Activated naive CD8-positive, alpha-beta T cell treated with anti-CD3 and anti-CD28 coated beads for 36 hours (primary cell): ENCODE measurements around the gene ADAMTS2. TPM values are rescaled to one million over a fixed set of nuclear protein-coding genes. Genes with fewer than 3 reads are reported as not detected.

ENCODE experiments used
- DNase-seq: peaks from one replicate; pipeline ENCODE4 v3.0.0; 2021
- H3K27ac Mint-ChIP-seq: one replicate; pipeline ENCODE4 v1.8.0; 2022; ENCODE audit warnings: mild to moderate bottlenecking, moderate library complexity, mixed read lengths
- H3K27me3 Mint-ChIP-seq: one replicate; pipeline ENCODE4 v1.8.0; 2022; ENCODE audit warnings: mild to moderate bottlenecking, mixed read lengths
- H3K36me3 Mint-ChIP-seq: one replicate; pipeline ENCODE4 v1.8.0; 2021; ENCODE audit warnings: mild to moderate bottlenecking, mixed read lengths
- H3K4me1 Mint-ChIP-seq: one replicate; pipeline ENCODE4 v1.8.0; 2021; ENCODE audit warnings: mixed read lengths
- H3K4me3 Mint-ChIP-seq: one replicate; pipeline ENCODE4 v1.8.0; 2022; ENCODE audit warnings: mild to moderate bottlenecking, moderate library complexity, mixed read lengths
- H3K9me3 Mint-ChIP-seq: one replicate; pipeline ENCODE4 v1.8.0; 2022; ENCODE audit warnings: mixed read lengths
- total RNA-seq, 2 experiments: library from RNA; stranded (reverse); gene quantifications; one replicate each; pipeline ENCODE4 v1.2.3, GENCODE V29; 2021

The ADAMTS2 gene
- total RNA-seq, 2 experiments from 2014 or later = not detected

GRCh38 chr5:179211631-179212030 lies 133.6 kb downstream of the ADAMTS2 start:
- no peaks in the 10 kb centered on the region for H3K36me3 Mint-ChIP-seq
- no peaks in the 10 kb centered on the region for H3K4me1 Mint-ChIP-seq
- peaks cover 11% of the 10 kb centered on the region for H3K27me3 Mint-ChIP-seq
- H3K27ac Mint-ChIP-seq = no peak overlapping the region
- H3K9me3 Mint-ChIP-seq = no peaks in the 10 kb centered on the region
- H3K4me3 Mint-ChIP-seq = no peak overlapping the region
- no peak for DNase-seq

DNA sequence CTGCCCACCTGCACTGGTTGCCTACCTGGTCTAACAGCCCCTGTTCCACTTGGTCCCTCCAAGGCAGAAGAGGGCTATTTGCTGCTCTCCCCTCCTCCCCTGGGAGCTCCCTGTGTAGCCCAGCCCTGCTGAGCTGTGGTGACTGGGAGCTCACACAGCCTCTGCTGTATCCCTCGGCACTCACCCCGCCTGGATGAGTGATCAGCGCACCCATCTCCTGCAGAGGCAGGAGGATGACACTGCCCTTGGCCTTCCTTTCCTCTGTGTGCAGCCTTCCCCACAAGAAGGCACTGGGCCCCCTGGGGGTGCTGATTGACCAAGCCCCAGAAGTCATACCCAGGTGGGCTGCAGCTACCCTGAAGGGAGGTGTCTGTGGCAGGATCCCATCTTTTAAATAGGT lies 134.2 kb downstream of the ADAMTS2 start:
- H3K36me3 Mint-ChIP-seq = no peaks in the 10 kb centered on the region
- no peak overlapping the region for H3K4me3 Mint-ChIP-seq
- H3K9me3 Mint-ChIP-seq = no peaks in the 10 kb centered on the region
- no peak for DNase-seq
- H3K27me3 Mint-ChIP-seq = peaks cover 11% of the 10 kb centered on the region
- no peak overlapping the region for H3K27ac Mint-ChIP-seq
- H3K4me1 Mint-ChIP-seq = no peaks in the 10 kb centered on the region

- no peaks in the 10 kb centered on the region for H3K9me3 Mint-ChIP-seq
- no peaks in the 10 kb centered on the region for H3K36me3 Mint-ChIP-seq
- no peak overlapping the region for H3K27ac Mint-ChIP-seq
Observed at GRCh38 chr5:179210478-179210877, 134.8 kb downstream of the ADAMTS2 start.

GRCh38 chr5:179209359-179210150 lies 135.7 kb downstream of the ADAMTS2 start:
- Mint-ChIP-seq H3K27me3 (peaks cover 11% of the 10 kb centered on the region), H3K9me3 (no peaks in the 10 kb centered on the region), H3K36me3 (no peaks in the 10 kb centered on the region), H3K4me3 (no peak overlapping the region), H3K27ac (no peak overlapping the region), H3K4me1 (no peaks in the 10 kb centered on the region)
- DNase-seq = no peak

More at GRCh38 chr5:179210478-179210877, 134.8 kb downstream of the ADAMTS2 start:
- no peak overlapping the region for H3K4me3 Mint-ChIP-seq
- peaks cover 11% of the 10 kb centered on the region for H3K27me3 Mint-ChIP-seq
- no peak for DNase-seq
- H3K4me1 Mint-ChIP-seq = no peaks in the 10 kb centered on the region

- H3K9me3 Mint-ChIP-seq = no peaks in the 10 kb centered on the region
- H3K4me3 Mint-ChIP-seq = no peak overlapping the region
- no peaks in the 10 kb centered on the region for H3K36me3 Mint-ChIP-seq
- no peak overlapping the region for H3K27ac Mint-ChIP-seq
- DNase-seq = no peak
- H3K4me1 Mint-ChIP-seq = no peaks in the 10 kb centered on the region
- peaks cover 11% of the 10 kb centered on the region for H3K27me3 Mint-ChIP-seq
Observed at GRCh38 chr5:179208706-179209358, 136.4 kb downstream of the ADAMTS2 start.

GRCh38 chr5:179207920-179208705 lies 137.1 kb downstream of the ADAMTS2 start:
- Mint-ChIP-seq H3K4me3 (no peak overlapping the region), H3K4me1 (no peaks in the 10 kb centered on the region), H3K27me3 (peaks cover 11% of the 10 kb centered on the region), H3K9me3 (no peaks in the 10 kb centered on the region), H3K27ac (no peak overlapping the region), H3K36me3 (no peaks in the 10 kb centered on the region)
- no peak for DNase-seq

- Mint-ChIP-seq H3K9me3 (no peaks in the 10 kb centered on the region), H3K27me3 (peaks cover 11% of the 10 kb centered on the region), H3K27ac (no peak overlapping the region), H3K36me3 (no peaks in the 10 kb centered on the region), H3K4me3 (no peak overlapping the region), H3K4me1 (no peaks in the 10 kb centered on the region)
- DNase-seq = no peak
Observed at GRCh38 chr5:179207470-179207869, 137.8 kb downstream of the ADAMTS2 start.

DNA sequence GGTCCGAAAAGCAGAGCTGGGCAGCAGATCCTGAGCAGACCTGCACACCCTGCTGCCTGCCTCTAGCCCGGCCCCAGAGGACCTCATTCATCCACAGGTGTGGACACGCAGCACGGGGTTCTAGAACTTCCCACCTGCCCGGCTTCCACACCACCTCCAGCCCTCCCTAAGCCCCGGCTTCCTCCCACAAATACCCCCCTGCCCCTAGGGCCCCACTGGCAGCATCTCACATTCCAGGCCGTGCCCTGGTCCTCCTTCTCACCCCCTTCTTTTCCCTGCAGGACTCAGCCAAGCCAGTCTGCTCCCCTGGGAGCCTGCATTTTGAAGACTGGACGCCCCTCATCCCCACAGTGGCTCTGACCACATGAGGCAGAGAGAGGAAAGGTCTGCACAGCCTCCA lies 138.9 kb downstream of the ADAMTS2 start:
- no peak overlapping the region for H3K27ac Mint-ChIP-seq
- H3K9me3 Mint-ChIP-seq = no peaks in the 10 kb centered on the region
- H3K4me3 Mint-ChIP-seq = no peak overlapping the region
- H3K27me3 Mint-ChIP-seq = peaks cover 4% of the 10 kb centered on the region
- no peaks in the 10 kb centered on the region for H3K36me3 Mint-ChIP-seq
- no peak for DNase-seq
- H3K4me1 Mint-ChIP-seq = no peaks in the 10 kb centered on the region

DNA sequence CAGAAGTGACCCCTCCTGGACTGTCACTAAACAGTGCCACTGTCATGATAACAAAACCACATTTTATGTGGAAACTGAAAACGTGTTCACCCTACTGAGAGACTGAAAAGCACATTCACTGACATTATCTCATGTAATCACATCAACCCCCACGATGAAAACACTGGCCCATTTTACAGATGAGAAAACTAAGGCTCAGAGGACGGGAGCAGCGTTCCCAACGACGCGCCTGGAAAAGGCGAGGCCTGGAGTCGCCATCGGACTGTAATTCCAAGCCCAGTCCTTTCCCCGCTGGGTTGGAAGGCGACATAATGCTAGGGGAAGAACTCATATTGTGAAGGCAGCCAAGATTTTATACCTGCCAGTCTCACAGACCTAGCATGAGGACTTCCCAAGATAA lies 140.0 kb downstream of the ADAMTS2 start:
- Mint-ChIP-seq H3K9me3 (no peaks in the 10 kb centered on the region), H3K4me1 (no peaks in the 10 kb centered on the region), H3K27ac (no peak overlapping the region), H3K36me3 (no peaks in the 10 kb centered on the region), H3K27me3 (no peaks in the 10 kb centered on the region), H3K4me3 (no peak overlapping the region)
- DNase-seq = no peak

GRCh38 chr5:179204572-179204971 lies 140.7 kb downstream of the ADAMTS2 start:
- no peak overlapping the region for H3K27ac Mint-ChIP-seq
- no peaks in the 10 kb centered on the region for H3K9me3 Mint-ChIP-seq
- no peaks in the 10 kb centered on the region for H3K27me3 Mint-ChIP-seq
- no peaks in the 10 kb centered on the region for H3K36me3 Mint-ChIP-seq
- DNase-seq = no peak
- H3K4me1 Mint-ChIP-seq = no peaks in the 10 kb centered on the region
- no peak overlapping the region for H3K4me3 Mint-ChIP-seq

DNA sequence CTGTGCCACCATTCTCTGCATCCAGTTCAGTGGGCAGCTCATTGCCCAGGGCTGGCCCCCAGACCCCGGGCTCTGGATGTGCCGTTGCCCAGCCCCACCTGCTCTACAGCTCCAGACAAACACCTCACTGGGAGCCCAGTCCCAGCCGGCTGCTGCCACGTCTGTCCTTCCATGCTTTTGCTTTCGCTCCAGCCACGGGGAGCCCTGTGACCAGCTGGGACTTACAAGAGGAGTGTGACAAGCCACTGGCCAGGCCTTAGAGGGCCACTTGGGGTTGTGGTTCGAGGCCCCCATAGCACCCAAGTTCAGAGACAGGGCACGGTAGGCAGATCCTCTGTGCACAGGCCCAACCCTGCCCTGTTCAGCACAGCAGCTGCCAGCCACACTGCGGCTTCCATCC lies 142.0 kb downstream of the ADAMTS2 start:
- DNase-seq = no peak
- Mint-ChIP-seq H3K36me3 (no peaks in the 10 kb centered on the region), H3K27me3 (no peaks in the 10 kb centered on the region), H3K9me3 (no peaks in the 10 kb centered on the region), H3K4me1 (no peaks in the 10 kb centered on the region), H3K27ac (no peak overlapping the region), H3K4me3 (no peak overlapping the region)

DNA sequence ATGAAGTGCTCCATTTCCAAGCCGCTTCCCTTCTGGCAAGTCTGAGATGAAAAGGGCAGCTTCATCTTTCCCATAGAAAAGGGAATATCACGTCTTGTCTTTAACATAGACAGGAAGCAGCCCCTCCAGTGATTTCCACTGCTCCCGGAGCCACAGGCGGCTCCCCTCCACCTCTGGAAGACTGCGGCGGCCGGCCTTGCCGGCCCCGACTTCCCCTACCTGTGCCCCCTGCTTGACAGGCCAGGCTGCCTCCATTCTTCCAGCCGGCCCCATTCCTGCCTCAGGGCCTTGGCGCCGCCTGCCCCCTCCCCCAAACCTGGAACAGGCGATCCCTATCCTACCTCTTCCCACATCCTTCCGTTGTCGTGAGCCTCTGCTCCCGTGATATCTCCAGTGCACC lies 143.3 kb downstream of the ADAMTS2 start:
- DNase-seq = no peak
- no peaks in the 10 kb centered on the region for H3K27me3 Mint-ChIP-seq
- H3K27ac Mint-ChIP-seq = no peak overlapping the region
- no peaks in the 10 kb centered on the region for H3K9me3 Mint-ChIP-seq
- H3K36me3 Mint-ChIP-seq = no peaks in the 10 kb centered on the region
- H3K4me1 Mint-ChIP-seq = no peaks in the 10 kb centered on the region
- H3K4me3 Mint-ChIP-seq = no peak overlapping the region

DNA sequence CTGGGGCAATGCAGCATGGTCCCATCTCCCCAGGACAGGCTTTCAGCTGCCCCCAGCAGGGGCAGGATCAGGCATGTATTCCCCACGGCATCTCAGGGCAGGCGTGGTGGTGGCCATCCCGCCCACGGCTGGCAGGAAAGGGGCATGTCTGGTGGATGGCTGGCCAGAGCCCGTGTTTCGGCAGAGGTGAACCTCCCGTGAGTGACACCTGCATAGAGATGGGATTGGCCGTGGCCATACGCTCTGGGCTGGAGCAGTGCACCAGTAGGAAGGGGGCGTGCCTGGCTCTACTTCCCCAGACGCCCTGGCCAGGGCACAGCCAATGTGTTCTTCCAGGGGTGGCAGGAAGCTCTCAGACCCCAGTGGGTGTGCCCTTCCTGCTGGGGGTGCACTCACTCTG lies 146.0 kb downstream of the ADAMTS2 start:
- Mint-ChIP-seq H3K27ac (no peak overlapping the region), H3K27me3 (no peaks in the 10 kb centered on the region), H3K9me3 (no peaks in the 10 kb centered on the region), H3K4me3 (no peak overlapping the region), H3K4me1 (no peaks in the 10 kb centered on the region), H3K36me3 (no peaks in the 10 kb centered on the region)
- no peak for DNase-seq

- Mint-ChIP-seq H3K4me1 (no peaks in the 10 kb centered on the region), H3K4me3 (no peak overlapping the region), H3K27me3 (no peaks in the 10 kb centered on the region), H3K36me3 (no peaks in the 10 kb centered on the region), H3K27ac (no peak overlapping the region), H3K9me3 (no peaks in the 10 kb centered on the region)
- no peak for DNase-seq
Observed at GRCh38 chr5:179198825-179199224, 146.4 kb downstream of the ADAMTS2 start.

DNA sequence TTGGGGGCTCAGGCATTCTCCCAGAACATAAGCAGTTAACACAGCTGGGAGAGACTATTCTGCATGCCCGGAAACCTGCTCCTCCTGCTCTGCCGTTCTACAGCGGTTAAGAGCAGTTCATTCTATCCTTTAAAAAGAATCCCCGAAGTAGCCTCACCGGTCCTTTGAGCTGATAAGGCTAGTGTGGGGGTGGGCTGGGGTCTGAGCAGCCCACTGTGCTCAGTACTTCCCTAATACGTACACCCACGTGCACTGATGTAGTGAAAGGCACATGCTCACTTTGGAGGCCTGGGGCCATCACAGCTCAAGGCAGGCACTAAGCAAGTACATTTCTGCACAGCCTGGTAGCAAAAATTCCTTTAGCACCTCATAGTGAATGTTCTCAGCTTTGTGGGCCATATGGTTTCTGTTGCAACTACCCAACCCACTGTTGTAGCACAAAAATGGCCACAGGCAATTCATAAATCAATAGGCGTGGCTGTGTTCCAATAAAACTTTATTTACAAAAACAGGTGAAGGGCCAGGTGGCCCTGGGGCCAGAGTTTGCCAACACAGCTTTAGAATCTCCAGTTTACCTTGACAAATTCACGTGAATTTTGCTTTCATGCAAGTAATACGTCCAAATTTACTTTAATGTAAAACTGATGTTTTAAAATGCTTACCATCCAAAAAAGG lies 148.7 kb downstream of the ADAMTS2 start:
- no peak overlapping the region for H3K4me3 Mint-ChIP-seq
- H3K27ac Mint-ChIP-seq = no peak overlapping the region

More for the DNA sequence above, 148.7 kb downstream of the ADAMTS2 start:
- no peaks in the 10 kb centered on the region for H3K36me3 Mint-ChIP-seq
- no peak for DNase-seq
- no peaks in the 10 kb centered on the region for H3K4me1 Mint-ChIP-seq
- no peaks in the 10 kb centered on the region for H3K27me3 Mint-ChIP-seq
- no peaks in the 10 kb centered on the region for H3K9me3 Mint-ChIP-seq
